ENCODE measurements around the gene PPP1R3A.

- TF ChIP-seq CTCF (IDR thresholded peaks at IDR 0.05; ENCODE audit: poor library complexity) (no peak), EZH2 (IDR thresholded peaks at IDR 0.05; ENCODE audit: borderline replicate concordance) (no peak), EZH2phosphoT487 (IDR thresholded peaks at IDR 0.05; ENCODE audit: low read depth, severe bottlenecking, unreplicated experiment) (no peak)
Observed at GRCh38 chr7:113915956-113916355, 2.9 kb downstream of the PPP1R3A start.

Measured in hepatocyte (in vitro differentiated cells).